Cardiac muscle cell (in vitro differentiated cells and primary cell): ENCODE data around the gene FAM107B. TPM values are rescaled to one million over a fixed set of nuclear protein-coding genes. Genes with fewer than 3 reads are reported as not detected.

Experiments used
- DNase-seq, 2 donors: peaks; one replicate each; pipeline versions ENCODE4 v3.0.0 to v3.0.0-alpha.2; 2010 to 2017; ENCODE audit warnings: low read depth in 1 of 2, low spot score in 1 of 2
- H3K27ac ChIP-seq: fragments of 200-600 bp; sonication (generic); 2 replicates; pipeline ENCODE4 v1.5.1; 2016
- H3K27me3 ChIP-seq: fragments of 200-600 bp; sonication (generic); 2 replicates; pipeline ENCODE4 v1.6.0; 2016; ENCODE audit warnings: control low read depth
- H3K36me3 ChIP-seq: fragments of 200-600 bp; sonication (generic); 2 replicates; pipeline ENCODE4 v1.5.1; 2016; ENCODE audit warnings: control low read depth
- H3K4me1 ChIP-seq: fragments of 200-600 bp; sonication (generic); 2 replicates; pipeline ENCODE4 v1.8.1; 2017; ENCODE audit warnings: low read depth, mild to moderate bottlenecking, mixed run types
- H3K4me3 ChIP-seq: fragments of 200-600 bp; sonication (generic); 2 replicates; pipeline ENCODE4 v1.5.1; 2016; ENCODE audit warnings: mild to moderate bottlenecking
- H3K9me3 ChIP-seq: fragments of 200-600 bp; sonication (generic); 2 replicates; pipeline ENCODE4 v1.5.1; 2017; ENCODE audit warnings: low read depth, mild to moderate bottlenecking, control low read depth
- polyA plus RNA-seq: library from polyadenylated mRNA; unstranded; fragments of >200 nt; fragmentation: Nextera tagmentation; extraction: Ambion mirVana; gene quantifications from 2 replicates; pipeline ENCODE4 v1.2.1, GENCODE V29; 2016
- total RNA-seq: library from RNA; depleted of rRNA; stranded (reverse); fragments of >200 nt; gene quantifications from 2 replicates; pipeline ENCODE4 v1.2.3, GENCODE V29; 2016
- TF ChIP-seq, protein P1 (sequence below): IDR thresholded peaks from 2 replicates; pipeline ENCODE4 v1.5.1; 2012; ENCODE audit warnings: low read depth, mild to moderate bottlenecking, low read length

FAM107B gene
- total and polyA plus RNA-seq, 2 experiments from 2014 or later = 6.0 to 9.6 TPM

DNA sequence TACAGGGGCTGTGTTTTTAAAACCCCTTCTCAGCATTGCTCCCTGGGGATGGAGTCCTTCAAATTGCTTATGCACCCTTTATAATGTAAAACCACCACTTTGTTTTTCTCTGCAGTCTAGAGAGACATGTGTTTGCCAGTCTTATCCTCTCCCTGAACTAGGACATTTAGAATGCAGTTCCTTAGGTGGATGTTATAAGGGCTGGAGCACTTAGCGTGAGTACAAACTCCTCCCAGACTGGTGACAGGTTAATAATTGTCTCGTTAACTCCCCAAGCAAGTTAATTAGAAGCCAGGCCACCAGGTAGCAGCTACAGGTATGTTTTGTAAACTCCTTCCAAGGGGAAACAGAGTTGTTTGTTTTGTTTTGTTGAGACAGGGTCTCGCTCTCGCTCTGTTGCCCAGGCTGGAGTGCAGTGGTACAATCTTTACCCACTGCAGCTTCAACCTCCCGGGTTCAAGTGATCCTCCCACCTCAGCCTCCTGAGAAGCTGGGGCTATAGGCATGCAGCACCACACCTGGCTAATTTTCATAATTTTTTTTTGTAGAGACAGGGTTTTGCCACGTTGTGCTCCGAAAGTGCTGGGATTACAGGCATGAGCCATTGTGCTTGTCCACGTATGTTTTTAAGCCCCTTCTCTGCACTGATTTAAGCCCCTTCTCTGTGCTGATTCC is 100.2 kb downstream of the FAM107B start:
- no peak for DNase-seq
- Histone ChIP-seq H3K27me3 (no peaks in the 10 kb centered on the region), H3K27ac (no peak overlapping the region), H3K9me3 (peaks cover 2% of the 10 kb centered on the region), H3K36me3 (no peaks in the 10 kb centered on the region), H3K4me3 (no peak overlapping the region), H3K4me1 (no peaks in the 10 kb centered on the region)
- TF ChIP-seq, protein P1, sequence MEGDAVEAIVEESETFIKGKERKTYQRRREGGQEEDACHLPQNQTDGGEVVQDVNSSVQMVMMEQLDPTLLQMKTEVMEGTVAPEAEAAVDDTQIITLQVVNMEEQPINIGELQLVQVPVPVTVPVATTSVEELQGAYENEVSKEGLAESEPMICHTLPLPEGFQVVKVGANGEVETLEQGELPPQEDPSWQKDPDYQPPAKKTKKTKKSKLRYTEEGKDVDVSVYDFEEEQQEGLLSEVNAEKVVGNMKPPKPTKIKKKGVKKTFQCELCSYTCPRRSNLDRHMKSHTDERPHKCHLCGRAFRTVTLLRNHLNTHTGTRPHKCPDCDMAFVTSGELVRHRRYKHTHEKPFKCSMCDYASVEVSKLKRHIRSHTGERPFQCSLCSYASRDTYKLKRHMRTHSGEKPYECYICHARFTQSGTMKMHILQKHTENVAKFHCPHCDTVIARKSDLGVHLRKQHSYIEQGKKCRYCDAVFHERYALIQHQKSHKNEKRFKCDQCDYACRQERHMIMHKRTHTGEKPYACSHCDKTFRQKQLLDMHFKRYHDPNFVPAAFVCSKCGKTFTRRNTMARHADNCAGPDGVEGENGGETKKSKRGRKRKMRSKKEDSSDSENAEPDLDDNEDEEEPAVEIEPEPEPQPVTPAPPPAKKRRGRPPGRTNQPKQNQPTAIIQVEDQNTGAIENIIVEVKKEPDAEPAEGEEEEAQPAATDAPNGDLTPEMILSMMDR = no peak

DNA sequence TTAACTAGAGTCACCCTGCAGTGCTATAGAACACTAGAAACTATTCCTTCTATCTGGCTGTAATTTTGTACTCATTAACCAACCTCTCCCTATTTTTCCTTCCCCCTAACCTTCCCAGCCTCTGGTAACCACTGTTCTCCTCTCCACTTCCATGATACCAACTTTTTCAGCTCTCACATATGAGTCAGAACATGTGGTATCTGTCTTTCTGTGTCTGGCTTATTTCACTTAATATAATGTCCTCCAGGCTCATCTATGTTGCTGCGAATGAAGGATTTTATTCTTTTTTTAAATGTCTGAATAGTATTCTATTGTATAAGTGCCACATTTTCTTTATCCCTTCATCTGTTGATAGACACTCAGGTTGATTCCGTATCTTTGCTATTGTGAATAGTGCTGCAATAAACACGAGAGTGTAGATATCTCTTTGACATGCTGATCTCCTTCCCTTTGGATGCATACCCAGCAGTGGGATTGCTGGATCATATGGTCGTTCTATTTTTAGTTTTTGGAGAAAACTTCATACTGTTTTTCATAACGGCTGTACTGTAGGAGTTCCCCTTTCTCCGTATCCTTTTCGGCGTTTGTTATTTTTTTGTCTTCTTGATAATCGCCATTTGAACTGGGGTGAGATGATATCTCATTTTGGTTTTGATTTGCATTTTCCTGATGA is 101.4 kb downstream of the FAM107B start:
- no peak overlapping the region for H3K4me3 ChIP-seq
- H3K9me3 ChIP-seq = peaks cover 2% of the 10 kb centered on the region
- H3K27ac ChIP-seq = no peak overlapping the region
- TF ChIP-seq, protein P1 = no peak
- H3K4me1 ChIP-seq = no peaks in the 10 kb centered on the region
- DNase-seq = peak in 1 of 2 donors; percentile 52
- H3K36me3 ChIP-seq = no peaks in the 10 kb centered on the region
- no peaks in the 10 kb centered on the region for H3K27me3 ChIP-seq

DNA sequence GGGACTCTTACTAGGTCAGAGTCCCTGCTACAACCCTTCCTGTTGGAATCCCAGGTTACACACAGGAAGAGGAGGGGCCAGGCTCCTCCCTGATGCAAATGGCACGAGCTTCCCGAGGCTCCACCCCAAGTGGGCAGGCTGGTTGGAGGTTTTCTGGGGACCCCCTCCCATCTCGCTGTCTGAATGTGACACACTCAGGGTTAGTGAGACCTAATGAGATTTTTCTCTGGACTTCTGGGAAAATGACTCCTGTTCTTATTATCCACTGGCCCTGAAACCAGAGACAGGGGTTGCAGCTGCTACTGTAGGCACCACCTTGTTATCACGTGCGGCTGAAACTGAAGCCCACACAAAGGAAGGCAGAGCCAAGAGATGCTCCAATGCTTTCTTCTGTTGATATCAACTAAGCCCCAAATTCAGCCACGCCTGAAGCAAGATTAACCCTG is 103.3 kb downstream of the FAM107B start:
- DNase-seq = no peak
- H3K27me3 ChIP-seq = no peaks in the 10 kb centered on the region
- TF ChIP-seq, protein P1 = no peak
- H3K27ac ChIP-seq = no peak overlapping the region
- H3K4me3 ChIP-seq = no peak overlapping the region
- no peaks in the 10 kb centered on the region for H3K4me1 ChIP-seq
- H3K9me3 ChIP-seq = peaks cover 2% of the 10 kb centered on the region
- no peaks in the 10 kb centered on the region for H3K36me3 ChIP-seq

DNA sequence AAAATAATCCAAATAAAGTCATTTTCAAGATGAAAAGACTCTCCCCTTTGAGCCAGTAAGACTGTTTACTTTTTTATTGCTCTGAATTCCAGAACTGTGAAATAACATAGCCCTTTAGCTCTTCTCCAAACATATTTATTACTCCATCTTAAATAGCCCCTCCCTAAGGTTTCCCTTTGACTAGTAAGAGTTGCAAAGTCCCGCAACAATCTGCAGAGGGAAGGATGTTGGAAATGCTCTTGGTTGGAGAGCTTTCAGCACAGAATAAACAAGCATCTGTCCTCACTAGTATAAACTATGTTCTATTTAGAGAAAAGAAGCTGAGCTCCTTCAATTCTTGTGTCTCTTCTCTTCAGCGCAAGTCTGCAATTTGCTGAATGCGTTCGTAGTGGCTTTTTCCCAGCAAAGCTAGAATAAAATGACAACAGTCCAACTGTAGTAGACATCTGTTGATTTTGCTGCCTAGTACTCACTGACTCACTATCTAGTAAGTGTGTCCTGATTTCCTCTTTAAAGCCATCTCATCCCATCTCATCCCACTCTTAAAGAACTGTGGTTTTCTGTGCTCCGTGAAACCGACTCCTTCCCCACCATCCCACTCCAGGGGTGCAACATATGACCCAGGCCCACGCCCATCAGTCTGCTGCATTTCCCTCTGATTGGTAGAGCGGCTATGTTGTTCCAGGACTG is 104.0 kb downstream of the FAM107B start:
- Histone ChIP-seq H3K27ac (no peak overlapping the region), H3K36me3 (no peaks in the 10 kb centered on the region), H3K27me3 (no peaks in the 10 kb centered on the region), H3K4me3 (no peak overlapping the region), H3K9me3 (peaks cover 2% of the 10 kb centered on the region), H3K4me1 (no peaks in the 10 kb centered on the region)
- DNase-seq = peak in 1 of 2 donors; percentile 10
- TF ChIP-seq, protein P1 = no peak

DNA sequence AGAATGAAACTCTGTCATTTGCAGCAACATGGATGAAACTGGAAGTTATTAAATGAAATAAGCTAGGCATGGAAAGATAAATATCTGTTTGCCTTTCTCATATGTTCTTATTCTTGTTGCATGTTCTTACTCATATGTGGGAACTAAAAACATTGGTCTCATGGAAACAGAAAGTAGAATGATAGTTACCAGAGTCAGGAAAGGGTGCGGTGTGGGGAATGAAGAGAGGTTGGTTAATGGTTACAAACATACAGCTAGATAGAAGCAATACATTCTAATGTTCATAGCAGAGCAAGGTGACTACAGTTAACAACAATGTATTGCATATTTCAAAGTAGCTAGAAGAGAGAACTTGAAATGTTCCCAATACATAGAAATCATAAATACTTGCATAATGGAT is 105.1 kb downstream of the FAM107B start:
- Histone ChIP-seq H3K36me3 (no peaks in the 10 kb centered on the region), H3K27ac (no peak overlapping the region), H3K9me3 (peaks cover 2% of the 10 kb centered on the region), H3K4me3 (no peak overlapping the region), H3K4me1 (no peaks in the 10 kb centered on the region), H3K27me3 (no peaks in the 10 kb centered on the region)
- TF ChIP-seq, protein P1 = no peak
- no peak for DNase-seq
